Thymus (tissue), 11 donors: ENCODE data around the gene PARVG. TPM values are rescaled to one million over a fixed set of nuclear protein-coding genes. Genes with fewer than 3 reads are reported as not detected.

Experiments used
- DNase-seq, 9 donors: peaks; one replicate each; pipeline ENCODE4 v3.0.0-alpha.2; 2013; ENCODE audit warnings: low spot score in 9 of 9, low read depth in 6 of 9, missing footprints in 1 of 9
- H3K27ac ChIP-seq, 2 donors: one replicate each; pipeline ENCODE4 v1.5.1; 2013; ENCODE audit warnings: control low read depth in 1 of 2, low read depth in 1 of 2, low read length in 1 of 2, mild to moderate bottlenecking in 1 of 2, moderate library complexity in 1 of 2
- H3K27me3 ChIP-seq, 2 donors: one replicate each; pipeline ENCODE4 v1.5.1; 2013; ENCODE audit warnings: low read length in 1 of 2; ENCODE audit not compliant: control insufficient read depth in 2 of 2, insufficient read depth in 1 of 2
- H3K36me3 ChIP-seq, 2 donors: one replicate each; pipeline ENCODE4 v1.5.1; 2013; ENCODE audit warnings: low read length in 1 of 2, mild to moderate bottlenecking in 1 of 2, moderate library complexity in 1 of 2; ENCODE audit not compliant: control insufficient read depth in 2 of 2, insufficient read depth in 2 of 2
- H3K4me1 ChIP-seq, 2 donors: one replicate each; pipeline ENCODE4 v1.5.1; 2013; ENCODE audit warnings: low read length in 2 of 2; ENCODE audit not compliant: control insufficient read depth in 2 of 2, insufficient read depth in 2 of 2
- H3K4me3 ChIP-seq, 2 donors: one replicate each; pipeline ENCODE4 v1.5.1; 2013; ENCODE audit warnings: low read length in 2 of 2, control low read depth in 1 of 2, mild to moderate bottlenecking in 1 of 2
- H3K9me3 ChIP-seq, 2 donors: one replicate each; pipeline ENCODE4 v1.5.1; 2013; ENCODE audit warnings: low read length in 1 of 2, mild to moderate bottlenecking in 1 of 2; ENCODE audit not compliant: control insufficient read depth in 2 of 2, insufficient read depth in 1 of 2
- WGBS: extraction: QIAGEN DNeasy Blood & Tissue Kit; methylation state at CpG from one replicate; pipeline ENCODE4 v1.1.7; 2013; 5-methylcytosine and 5-hydroxymethylcytosine counted together
- polyA plus RNA-seq: library from polyadenylated mRNA; stranded (reverse); fragments of 200-250 nt; gene quantifications from one replicate; pipeline ENCODE4 v1.2.3, GENCODE V29; 2013
- total RNA-seq: library from RNA; stranded (reverse); fragments of 120-200 nt; gene quantifications from one replicate; pipeline ENCODE4 v1.2.4, GENCODE V29; 2013
- donor health status: healthy.

PARVG gene
- total and polyA plus RNA-seq, 2 donors: 60.8 to 165 TPM

DNA sequence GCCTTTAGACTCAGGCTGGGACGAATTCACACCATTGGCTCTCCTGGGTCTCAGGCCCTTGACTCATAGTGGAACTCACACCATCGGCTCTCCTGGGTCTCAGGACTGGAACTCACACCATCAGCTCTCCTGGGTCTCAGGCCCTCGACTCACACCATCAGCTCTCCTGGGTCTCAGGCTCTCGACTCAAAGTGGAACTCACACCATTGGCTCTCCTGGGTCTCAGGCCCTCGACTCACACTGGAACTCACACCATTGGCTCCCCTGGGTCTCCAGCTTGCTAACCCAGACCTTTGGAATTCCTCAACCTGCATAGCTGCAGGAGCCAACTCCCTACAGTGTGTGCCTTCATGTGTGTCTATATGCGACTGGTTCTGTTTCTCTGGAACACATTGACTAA, 75.4 kb downstream of the PARVG start:
- Histone ChIP-seq H3K9me3 (no peaks in the 10 kb centered on the region), H3K27ac (no peak overlapping the region), H3K27me3 (no peaks in the 10 kb centered on the region), H3K4me3 (no peak overlapping the region), H3K36me3 (no peaks in the 10 kb centered on the region), H3K4me1 (no peaks in the 10 kb centered on the region)
- 90% methylated on average over 6 of the region's 6 CpGs for WGBS
- DNase-seq: no peak

DNA sequence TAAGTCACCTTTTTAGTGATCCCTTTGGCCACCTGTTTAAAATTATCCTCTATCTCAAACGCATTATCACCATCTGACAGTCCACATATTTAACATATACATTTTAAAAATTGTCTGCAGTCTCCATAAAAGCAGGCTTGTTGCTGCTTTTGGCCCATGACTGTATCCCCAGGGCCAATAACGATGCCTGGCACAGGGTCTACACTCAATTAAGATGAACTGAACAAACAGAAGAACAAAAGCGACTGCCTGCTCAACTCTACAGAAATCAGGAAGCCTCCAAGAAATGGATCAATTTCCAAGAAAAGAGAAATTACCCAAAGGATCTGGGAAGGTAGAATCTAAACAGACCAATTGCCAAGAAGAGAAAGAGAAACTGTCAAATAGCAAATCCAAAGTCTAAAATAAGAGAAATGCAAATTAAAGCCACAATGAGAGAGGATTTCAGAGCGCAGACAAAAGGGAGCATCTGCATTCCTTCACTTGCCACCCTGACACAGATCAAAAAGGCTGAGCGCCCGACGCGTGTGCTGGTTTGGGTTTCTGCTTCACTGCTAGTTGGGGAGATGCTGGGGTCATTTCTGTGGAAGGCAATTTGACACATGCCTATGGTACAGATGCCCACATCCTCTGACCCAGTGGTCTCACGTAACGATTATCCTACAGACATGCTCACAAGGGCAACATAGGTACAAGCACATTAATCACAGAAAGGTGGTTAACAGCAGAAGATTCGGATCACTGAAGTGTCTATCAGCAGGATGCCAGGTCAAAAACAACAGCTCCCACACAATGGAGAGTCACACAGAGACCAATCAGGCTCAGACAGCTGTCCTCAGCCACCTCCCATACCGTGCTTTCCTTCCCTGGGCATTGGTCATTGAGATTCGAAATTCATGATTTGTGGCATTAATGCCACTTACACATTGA, 76.1 kb downstream of the PARVG start:
- 75% methylated on average over 13 of the region's 13 CpGs for whole genome bisulfite sequencing
- Histone ChIP-seq H3K4me3 (no peak overlapping the region), H3K27ac (no peak overlapping the region), H3K4me1 (no peaks in the 10 kb centered on the region), H3K27me3 (no peaks in the 10 kb centered on the region), H3K36me3 (no peaks in the 10 kb centered on the region), H3K9me3 (no peaks in the 10 kb centered on the region)
- DNase-seq: no peak

Other genes starting within 250 kb of the PARVG start
- 43.9 TPM for gene SAMM50, start 225.5 kb upstream of the PARVG start, total RNA-seq
- gene SAMM50, start 225.5 kb upstream of the PARVG start, polyA plus RNA-seq: 25.8 TPM
- gene PARVB, start 156.6 kb upstream of the PARVG start, total RNA-seq: 14.5 TPM
- 15.2 TPM for gene PARVB, start 156.6 kb upstream of the PARVG start, polyA plus RNA-seq
- gene SHISAL1, start 132.0 kb downstream of the PARVG start, total RNA-seq: 0.33 TPM
- 0.27 TPM for gene SHISAL1, start 132.0 kb downstream of the PARVG start, polyA plus RNA-seq